GM19240 (cell line): ENCODE data around the gene CCDC27.
"Not testable (repeated sequence)": the region's sequence is repeated elsewhere in the genome, so short reads cannot be mapped to it uniquely, and the experiment has no call there.

Experiments used
- DNase-seq: peaks from one replicate; pipeline ENCODE4 v3.0.0; 2011; ENCODE audit warnings: low spot score; ENCODE audit not compliant: insufficient read length

CCDC27 gene

DNA sequence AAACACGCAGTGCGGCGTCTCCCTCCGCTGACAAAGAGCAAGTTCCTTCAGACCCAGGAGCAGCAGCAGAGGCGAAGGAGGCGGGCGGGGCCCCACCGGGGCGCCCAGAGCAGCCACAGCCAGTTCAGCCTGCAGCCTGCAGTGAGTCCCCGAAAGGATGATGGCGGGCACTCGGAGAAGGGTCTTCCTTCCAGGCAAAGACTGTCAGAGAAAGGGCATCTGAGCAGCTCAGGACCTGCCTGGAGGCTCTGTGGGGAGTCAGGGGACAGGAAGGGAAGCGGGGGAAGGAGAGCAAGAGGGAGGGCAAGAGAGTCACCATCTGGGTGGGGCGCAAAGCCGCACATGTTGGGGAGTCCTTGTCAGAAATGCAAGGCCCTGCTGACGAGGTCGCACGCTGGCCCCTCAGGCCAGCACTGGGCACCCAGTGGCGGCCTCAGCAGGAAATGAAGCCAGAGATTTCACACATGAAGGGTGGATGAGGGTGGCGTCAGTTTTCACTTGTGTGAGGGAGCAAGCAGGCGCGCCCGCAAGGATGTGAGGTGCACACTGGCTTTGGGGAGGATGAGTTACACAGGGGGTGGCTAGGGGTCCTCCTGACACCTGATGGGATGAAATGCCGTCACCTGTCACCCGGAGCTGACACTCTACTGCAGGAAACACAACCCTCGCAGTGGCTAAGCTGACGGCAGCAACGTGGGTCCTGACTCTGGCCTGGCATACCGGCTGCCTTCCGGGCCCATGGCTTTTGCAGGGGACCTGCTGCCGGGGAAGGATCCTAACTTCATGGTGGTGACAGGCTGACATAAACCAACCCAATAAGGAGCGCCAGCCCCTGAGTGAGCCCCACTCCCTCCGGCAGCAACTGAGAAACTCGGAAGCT is 37.4 kb downstream of the CCDC27 start:
- no peak for DNase-seq

DNA sequence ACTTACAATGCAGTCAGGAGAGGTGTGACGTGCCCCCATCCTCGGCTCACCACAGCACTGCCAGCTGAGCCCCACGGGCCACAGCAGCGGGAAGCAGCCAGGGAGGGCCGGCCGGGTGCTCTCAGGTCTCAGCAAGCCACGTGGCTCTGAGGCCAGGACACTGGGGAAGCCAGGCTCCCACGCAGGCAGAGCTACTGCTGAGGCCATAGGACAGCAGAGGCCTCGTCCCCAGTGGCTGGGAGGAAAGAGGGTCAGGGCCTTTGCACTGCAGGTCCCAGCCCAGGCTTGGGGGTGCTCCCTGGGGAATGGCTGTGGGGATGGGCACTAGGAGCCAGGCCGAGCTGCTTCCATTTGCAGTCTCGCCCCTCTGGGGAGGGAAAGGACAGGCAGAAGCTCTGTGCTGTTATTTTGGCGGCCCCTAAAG is 38.3 kb downstream of the CCDC27 start:
- no peak for DNase-seq

DNA sequence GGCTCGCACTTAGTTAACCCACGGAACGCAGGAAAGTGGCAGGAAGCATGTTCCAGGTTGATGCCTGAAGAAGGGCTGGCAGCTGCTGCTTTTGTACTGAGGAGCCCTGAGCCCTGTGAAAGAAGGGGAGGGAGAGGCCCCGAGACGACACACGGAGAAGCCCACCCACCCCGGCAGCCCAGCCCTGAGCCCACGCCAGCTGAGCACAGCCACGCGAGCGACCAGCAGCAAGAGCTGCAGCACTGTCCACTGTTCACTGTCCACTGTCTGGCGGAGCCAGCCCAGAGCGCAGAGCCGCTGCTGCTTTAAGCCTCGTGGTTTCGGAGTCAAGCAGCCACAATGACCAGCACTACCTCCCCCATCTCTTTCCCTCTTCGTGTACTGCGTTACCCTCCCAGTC is 38.7 kb downstream of the CCDC27 start:
- no peak for DNase-seq

DNA sequence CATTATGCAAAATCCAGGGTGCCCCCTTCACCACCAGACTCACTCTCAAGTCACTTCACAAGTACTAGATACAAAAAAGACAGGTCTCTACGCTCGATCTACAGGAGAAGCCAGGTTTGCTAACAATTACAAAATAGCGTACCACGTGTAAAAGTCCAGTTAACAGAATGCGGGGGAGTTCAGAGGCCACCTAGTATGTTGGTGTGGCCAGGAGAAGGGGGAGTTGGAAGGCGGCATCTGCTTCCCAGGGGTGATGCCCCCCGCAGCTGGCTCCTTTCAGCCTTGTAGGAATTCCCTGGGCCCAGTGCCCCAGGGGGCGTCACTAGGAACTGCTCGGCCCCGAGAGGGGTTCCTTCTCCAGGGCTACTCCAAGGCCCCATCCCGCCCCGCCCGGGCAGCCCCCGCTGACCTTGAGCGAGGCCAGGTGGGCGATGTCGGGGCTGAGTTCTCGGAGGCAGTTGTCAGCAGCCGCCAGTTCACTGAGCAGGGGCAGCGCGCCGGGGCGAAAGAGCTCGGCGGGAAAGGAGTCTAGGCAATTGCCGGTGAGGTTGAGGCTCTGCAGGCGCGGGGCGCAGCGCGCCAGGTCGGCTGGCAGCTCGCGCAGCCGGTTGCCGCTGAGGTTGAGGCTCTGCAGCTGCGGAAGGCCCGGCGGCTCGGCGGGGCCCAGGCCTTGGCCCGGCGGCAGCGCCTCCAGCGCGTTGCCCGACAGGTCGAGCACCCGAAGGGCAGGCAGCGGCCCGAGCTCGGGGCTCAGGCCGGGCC is 43.4 kb downstream of the CCDC27 start:
- no peak for DNase-seq

DNA sequence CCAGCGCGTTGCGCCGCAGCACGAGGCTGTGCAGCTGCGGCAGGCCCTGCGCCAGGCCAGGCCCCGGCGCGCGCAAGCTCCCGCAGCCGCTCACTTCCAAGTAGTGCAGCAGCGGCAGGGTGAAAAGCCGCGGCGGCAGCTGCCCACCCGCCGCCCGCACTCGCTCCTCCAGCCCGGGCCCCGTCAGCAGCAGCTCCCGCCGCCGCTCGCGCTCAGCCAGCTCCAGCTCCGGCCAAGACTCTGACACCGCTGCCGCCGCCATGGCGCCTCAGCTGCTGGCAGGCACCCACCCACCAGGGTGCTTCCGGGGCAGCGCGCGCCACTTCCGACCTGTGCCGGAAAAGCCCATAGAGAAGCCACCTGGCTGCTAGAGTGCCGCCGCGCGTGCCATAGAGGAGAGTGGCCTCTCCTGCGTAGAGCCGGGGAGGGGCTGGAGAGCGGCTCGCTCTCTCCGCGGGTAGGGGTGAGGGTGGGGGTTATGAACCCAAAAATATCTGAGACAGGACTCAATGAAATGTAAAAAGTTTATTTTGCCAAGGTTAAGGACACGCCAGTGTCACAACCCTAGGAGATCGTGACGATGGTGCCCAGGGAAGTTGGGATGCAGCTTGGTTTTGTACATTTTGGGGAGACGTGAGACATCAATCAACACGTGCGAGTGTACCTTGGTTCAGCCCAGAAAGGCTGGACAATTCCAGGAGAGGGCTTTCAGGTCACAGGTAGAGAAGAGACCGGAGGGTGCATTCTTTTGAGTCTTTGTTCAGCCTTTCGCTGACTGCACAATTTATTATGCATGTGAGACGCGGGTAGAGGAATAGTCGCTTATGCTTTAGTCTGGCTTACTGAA is 44.2 kb downstream of the CCDC27 start, which contains the start of gene LRRC47:
LRRC47 (minus strand) TSS at position 284 of the 847 bp plus-strand sequence; CDS start at position 262, 22 bp downstream.
- DNase-seq, result peak; percentile 99

DNA sequence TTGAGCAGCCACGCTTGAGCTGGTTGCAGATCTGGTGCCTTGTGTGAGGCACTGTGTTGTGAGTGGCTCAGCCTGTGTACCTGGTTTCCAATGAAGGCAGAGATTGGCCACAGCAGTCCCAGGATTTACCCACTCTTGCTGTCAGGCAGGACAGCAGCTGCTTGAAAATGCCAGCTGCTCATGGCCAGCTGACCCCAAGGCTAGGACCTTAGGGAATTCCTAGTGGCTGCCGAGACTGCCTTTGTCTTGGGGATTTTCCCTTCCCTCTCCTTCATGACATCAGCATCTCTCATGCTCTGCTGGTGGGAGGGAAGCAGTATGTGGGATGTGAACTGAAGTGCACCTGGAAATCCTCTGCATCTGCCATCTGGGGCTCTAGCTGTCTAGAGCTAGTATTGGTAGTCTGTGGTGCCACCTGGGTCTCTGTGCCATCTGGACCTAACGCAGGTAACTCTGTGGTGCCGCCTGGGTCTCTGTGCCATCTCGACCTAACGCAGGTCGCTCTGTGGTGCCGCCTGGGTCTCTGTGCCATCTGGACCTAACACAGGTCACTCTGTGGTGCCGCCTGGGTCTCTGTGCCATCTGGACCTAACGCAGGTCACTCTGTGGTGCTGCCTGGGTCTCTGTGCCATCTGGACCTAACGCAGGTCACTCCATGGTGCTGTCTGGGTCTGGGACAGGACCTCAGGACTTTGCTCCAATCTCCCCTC is 47.9 kb downstream of the CCDC27 start:
- no peak for DNase-seq

DNA sequence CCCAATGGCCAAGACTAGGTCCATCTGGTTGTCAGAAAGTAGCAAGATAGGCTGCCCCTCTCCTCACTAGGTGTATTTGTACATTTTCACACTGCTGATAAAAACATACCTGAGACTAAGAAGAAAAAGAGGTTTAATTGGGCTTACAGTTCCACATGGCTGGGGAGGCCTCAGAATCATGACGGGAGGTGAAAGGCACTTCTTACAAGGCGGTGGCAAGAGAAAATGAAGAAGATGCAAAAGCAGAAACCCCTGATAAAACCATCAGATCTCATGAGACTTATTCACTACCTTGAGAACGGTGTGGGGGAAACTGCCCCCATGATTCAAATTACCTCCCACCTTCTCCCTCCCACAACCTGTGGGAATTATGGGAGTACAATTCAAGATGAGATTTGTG is 48.5 kb downstream of the CCDC27 start:
- DNase-seq, result not testable (repeated sequence)

DNA sequence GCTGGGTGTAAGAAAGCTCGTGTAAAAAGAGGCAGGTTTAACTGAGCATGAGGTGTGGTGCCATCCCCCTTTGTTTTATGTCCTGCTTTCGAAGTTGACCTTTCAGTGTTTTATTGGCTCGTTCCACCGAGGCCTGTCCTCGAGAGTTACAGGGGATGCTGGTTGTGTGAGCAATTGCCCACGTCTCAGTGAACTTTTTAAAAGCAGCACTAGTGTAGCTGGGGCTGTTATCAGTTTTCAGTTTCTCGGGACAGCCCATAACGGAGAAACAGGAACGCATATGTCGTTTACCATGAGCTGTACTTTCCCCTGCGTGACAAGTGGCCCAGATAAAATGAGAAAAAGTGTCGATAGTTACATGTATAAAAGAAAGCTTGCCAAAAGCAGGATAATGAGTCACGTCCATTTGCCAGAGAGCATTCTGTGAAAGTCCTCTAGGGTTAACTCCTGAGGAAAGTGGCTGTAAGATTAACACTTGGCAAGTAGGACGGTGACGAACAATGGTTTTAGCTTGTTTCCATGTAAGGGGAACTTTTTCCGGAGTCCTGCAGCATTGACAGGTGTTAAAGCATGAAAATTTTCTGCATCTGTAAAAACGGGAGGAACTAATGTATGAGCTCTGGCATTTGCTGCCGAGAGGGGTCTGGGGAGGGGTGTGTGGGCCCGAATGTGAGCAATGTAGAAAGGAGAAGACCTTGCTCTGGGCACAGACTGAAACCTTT is 51.8 kb downstream of the CCDC27 start:
- no peak for DNase-seq

DNA sequence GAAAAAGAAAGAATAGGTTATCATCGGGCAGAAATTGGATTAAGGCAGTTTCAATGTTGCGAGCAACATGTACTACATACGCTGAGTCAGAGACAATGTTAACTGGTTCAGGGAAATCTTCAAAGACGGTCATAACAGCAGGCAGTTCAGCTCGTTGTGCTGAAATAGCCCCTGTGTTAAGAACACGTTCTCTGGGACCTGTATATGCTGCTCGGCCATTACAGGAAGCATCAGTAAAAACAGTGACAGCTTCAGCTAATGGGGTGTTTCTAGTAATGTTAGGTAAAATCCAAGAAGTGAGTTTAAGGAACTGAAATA is 52.3 kb downstream of the CCDC27 start:
- not testable (repeated sequence) for DNase-seq

DNA sequence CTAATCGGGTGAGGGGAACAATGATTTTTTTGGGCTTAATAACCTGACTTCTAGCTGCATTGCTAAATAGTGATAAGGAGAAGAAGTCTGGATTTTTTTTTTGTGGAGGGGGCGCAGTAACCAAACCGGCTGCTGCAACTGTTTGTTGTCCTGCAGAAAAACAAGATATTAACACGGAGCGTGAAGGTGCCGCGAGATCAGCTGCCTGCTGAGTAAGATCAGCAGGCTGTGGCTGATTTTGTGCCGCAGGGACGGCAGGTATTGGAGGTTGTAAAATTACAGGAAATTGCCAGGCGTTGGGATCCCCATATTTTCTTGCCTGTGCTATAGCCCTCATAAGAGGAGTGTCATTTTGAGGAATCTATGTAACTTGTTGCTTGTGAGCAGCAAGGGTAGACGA is 52.8 kb downstream of the CCDC27 start:
- DNase-seq, result no peak

DNA sequence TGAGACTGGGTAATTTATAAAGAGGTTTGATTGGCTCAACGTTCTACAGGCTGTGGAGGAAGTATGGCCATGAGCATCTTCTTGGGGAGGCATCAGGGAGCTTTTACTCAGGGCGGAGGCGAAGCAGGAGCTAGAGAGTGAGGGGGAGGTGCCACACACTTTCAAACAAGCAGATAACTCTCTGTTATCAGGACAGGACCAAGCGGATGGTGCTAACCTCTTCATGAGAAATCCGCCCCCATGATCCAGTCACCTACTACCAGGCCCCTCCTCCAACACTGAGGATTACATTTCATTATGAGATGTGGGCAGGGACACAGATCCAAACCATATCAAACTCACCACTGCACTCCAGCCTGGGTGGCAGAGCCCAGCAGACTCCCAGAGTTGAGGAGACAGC is 55.5 kb downstream of the CCDC27 start:
- no peak for DNase-seq

DNA sequence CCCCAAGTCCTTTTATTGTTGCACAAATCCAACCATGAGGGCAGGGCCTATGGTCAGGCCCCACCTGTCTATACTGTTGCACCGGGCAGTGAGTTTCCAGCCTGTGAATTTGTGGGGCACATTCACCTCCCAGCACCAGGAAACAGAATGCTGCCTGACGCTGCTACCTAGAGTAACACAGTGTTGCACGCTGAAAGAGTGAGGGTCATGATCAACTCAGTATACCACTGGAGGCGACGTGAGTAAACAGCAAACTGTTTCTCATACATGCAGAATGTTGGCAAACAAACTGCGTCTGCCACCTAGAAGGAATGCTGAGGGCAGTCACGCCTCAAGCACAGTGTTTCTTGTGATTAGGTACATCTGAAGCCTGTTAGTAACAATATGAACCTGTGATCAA is 57.4 kb downstream of the CCDC27 start:
- no peak for DNase-seq

DNA sequence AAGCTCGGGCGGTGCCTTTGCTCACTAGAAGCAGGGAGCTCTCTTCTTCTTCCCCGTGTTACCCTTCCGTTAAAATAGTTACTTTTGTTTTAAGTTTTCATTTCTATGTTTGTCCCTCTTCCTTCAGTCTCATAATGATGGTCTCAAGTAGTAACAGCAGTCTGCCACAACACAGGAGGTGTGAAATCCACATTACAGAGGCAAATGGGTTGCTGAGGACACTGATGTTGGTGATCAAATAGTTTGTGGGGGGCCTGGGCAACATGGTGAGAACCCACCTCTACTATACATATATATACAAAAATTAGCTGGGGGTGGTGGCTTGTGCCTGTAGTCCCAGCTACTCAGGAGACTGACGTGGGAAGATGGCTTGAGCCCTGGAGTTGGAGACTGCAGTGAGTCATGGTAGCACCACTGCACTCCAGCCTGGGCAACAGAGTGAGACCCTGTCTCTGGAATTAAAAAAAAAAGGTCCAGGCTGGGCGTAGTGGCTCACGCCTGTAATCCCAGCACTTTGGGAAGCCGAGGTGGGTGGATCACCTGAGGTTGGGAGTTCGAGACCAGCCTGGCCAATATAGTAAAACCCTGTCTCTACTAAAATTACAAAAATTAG is 58.0 kb downstream of the CCDC27 start:
- DNase-seq, result not testable (repeated sequence)

DNA sequence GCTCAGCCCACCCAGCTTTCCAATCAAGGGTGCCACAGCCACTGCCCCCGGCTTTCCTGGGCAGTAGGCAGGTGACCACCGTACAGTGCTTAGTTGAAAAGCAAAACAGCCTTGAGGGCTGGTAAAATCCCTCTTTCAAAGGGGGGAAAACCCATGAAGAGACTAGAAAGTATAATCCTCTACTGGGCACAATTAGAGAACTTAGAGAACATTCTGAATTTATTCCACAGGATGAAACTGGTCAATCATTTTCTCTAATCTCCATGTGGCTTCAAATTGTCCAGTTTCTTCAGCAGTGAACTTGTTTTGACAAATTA is 59.3 kb downstream of the CCDC27 start:
- DNase-seq, result no peak

DNA sequence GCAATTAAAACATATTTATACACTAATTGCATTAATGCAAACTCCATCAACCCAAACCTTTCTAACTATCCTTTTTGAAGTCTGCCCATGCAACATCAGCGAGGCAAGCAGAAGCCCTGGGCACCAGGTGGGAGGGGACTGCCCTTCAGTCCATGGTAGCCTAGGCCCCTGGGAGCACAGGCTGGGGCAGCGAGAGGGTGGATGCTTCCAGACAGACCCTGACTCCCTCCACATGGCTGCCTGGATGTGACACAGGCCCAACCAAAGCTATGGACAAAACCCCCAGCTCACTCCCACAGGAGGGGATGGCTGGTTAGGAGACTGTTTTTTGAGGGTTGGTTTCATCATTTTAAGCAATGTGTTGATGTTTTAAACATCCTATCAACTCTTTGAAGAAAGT is 61.8 kb downstream of the CCDC27 start:
- no peak for DNase-seq

DNA sequence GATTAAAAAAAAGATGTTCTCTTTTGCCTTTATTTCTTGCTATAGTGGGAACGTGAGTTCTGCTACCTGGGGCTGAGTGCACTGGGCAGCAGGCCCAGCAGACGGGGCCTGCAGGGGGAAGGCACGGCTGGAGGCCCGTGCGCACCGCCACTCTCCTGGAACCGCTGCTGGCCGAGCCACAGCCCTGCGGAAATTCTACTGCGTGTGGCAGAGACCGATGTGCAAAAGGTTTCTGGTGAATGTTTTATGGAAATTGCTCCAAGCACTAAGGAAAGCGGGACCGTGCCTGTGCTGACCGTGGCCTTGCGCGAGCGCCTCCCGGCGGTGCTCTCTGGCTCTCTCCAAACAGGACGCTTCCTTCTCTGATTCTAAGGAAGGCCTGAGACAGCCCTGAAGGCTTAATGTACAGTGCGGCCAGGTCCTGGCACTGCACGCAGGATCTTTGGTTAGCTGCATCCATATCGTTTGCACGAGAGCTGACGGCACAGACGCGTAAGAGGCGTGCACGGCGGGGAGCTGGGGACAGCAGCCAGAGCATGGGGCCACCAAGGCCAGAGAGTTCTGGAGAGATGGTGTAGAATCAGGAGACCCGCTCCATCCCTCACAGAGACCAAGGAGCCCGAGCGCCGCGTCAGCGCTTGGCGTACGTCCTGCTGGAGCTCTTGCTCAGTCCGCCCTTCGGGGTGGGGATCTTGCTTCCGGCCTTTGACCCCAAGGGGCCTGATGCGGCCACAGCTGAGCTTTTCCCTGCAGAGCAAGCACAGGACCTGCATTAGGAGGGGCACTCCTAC is 62.7 kb downstream of the CCDC27 start:
- no peak for DNase-seq

DNA sequence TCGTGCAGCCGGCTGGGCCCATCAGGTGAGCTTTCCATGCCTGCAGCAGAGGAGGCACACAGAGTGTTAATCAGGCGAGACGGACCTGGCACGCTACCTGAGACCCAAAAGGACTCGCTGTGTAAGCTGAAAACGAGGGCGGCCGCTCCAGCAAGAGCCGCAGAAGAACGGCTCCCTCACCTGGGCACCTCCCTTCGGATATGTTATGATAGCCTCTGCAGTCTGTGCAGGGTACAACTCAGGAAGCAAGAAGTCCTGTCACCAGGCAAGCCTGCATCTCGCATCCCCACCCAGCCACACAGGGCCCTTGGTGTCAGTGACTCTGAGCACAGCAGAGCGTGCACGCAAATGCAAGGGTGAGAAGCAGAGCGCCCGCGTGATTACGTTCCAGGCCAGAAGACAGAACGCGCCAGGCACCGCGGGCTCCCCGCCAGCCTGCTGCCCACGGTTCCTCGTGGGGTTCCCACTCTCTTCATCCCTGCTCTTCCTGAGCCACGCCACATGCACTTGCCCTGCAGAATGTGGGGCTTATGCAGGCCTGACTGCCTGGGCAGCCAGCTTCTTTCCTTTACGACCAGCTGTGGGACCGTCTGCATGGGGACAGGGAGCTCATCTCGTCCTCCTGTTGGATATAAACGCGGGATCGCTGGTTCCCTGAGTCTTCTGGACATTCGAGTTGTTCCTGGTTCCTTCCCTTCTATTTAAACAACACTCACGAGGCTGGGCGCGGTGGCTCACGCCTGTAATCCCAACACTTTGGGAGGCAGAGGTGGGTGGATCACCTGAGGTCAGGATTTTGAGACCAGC is 64.3 kb downstream of the CCDC27 start:
- no peak for DNase-seq

DNA sequence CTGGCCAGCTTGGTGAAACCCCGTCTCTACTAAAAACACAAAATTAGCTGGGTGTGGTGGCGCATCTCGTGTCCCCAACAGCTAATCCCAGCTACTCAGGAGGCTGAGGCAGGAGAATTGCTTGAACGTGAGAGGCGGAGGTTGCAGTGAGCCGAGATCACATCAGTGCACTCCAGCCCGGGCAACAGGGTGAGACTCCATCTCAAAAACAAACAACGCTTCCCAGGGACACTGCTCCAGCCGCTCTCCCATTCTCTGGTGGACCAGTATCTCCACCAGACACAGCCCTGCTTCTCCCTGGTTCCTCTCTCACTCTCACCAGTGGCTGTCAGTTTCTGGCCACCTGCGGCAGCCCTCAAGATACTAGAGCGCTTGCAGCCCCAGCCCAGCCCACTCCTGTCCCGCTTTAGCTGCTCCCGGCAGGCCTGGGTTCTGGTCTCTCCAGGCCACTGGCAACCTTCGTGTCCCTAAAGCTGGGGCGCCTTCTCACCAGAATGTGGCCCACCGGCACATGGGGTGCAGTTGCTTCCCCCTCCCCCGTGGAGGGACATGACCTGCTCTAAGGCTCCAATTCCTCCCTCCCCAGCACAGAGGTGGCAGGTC is 65.0 kb downstream of the CCDC27 start:
- DNase-seq, result no peak
